ENCODE measurements around the gene EPHA5.

DNA sequence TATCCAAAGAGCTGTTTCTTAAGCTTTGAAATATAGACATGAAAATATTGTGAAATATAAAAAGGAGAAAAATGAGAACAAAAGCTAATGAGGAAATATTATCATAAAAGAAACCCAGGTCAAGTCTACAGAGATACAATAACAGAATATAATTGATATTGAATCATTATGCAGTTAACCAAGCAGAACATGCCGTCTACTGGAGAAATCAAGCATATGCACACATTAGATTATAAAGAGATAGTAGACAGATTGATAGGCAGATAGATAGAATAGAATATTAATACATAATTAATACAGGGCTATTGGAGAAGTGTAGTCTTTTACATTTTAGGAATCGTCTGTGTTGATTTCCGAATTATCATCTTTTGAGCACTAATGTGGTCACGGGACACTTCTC lies 208.5 kb downstream of the EPHA5 start:
- TF ChIP-seq CTCF (IDR thresholded peaks at IDR 0.05) (no peak), POLR2A (IDR thresholded peaks at IDR 0.05) (no peak), EP300 (IDR thresholded peaks at IDR 0.05) (no peak)

All from tibial nerve (tissue), 4 donors.